Trophoblast cell (in vitro differentiated cells and primary cell): Measurements from ENCODE around the gene MXD3.

Source experiments
- DNase-seq, 2 donors: peaks; one replicate each; pipeline ENCODE4 v3.0.0-alpha.2; 2016
- H2AFZ ChIP-seq: 2 replicates; pipeline ENCODE4 v1.6.1; 2013; ENCODE audit warnings: low read length, moderate library complexity, mild to moderate bottlenecking; ENCODE audit not compliant: insufficient read depth, poor library complexity
- H2AK5ac ChIP-seq: 2 replicates; pipeline ENCODE4 v1.6.1; 2013; ENCODE audit warnings: mild to moderate bottlenecking, low read length
- H2BK120ac ChIP-seq: 2 replicates; pipeline ENCODE4 v1.6.1; 2013; ENCODE audit warnings: low read length, mild to moderate bottlenecking, moderate library complexity; ENCODE audit not compliant: insufficient read depth, poor library complexity
- H2BK12ac ChIP-seq: 2 replicates; pipeline ENCODE4 v1.6.1; 2013; ENCODE audit warnings: mild to moderate bottlenecking, low read length, moderate library complexity
- H2BK5ac ChIP-seq: 2 replicates; pipeline ENCODE4 v1.6.1; 2013; ENCODE audit warnings: low read length, low read depth, moderate library complexity, mild to moderate bottlenecking; ENCODE audit not compliant: poor library complexity
- H3K14ac ChIP-seq: 2 replicates; pipeline ENCODE4 v1.6.1; 2013; ENCODE audit warnings: mild to moderate bottlenecking, low read length
- H3K18ac ChIP-seq: 2 replicates; pipeline ENCODE4 v1.6.1; 2013; ENCODE audit warnings: mild to moderate bottlenecking, low read length
- H3K23ac ChIP-seq: 2 replicates; pipeline ENCODE4 v1.6.1; 2013; ENCODE audit warnings: low read length
- H3K27ac ChIP-seq: 2 replicates; pipeline ENCODE4 v1.5.1; 2013; ENCODE audit warnings: low read depth, mild to moderate bottlenecking, inconsistent platforms, low read length, moderate library complexity
- H3K27me3 ChIP-seq: 2 replicates; pipeline ENCODE4 v1.6.1; 2013; ENCODE audit warnings: inconsistent platforms, mild to moderate bottlenecking, low read length, moderate library complexity; ENCODE audit not compliant: insufficient read depth
- H3K36me3 ChIP-seq, 2 experiments: 1 replicate in 1 of 2; 2 replicates in 1 of 2; pipeline ENCODE4 v1.6.1; 2013; ENCODE audit warnings: low read length in 2 of 2, mild to moderate bottlenecking in 2 of 2, moderate library complexity in 1 of 2; ENCODE audit not compliant: insufficient read depth in 2 of 2, control insufficient read depth in 1 of 2
- H3K4ac ChIP-seq: 2 replicates; pipeline ENCODE4 v1.6.1; 2013; ENCODE audit warnings: low read depth, mild to moderate bottlenecking, low read length, moderate library complexity
- H3K4me1 ChIP-seq, 2 experiments: 1 replicate in 1 of 2; 2 replicates in 1 of 2; pipeline ENCODE4 v1.6.1; 2013; ENCODE audit warnings: low read length in 2 of 2, mild to moderate bottlenecking in 2 of 2, moderate library complexity in 1 of 2; ENCODE audit not compliant: insufficient read depth in 2 of 2, control insufficient read depth in 1 of 2
- H3K4me2 ChIP-seq: 2 replicates; pipeline ENCODE4 v1.6.1; 2013; ENCODE audit warnings: inconsistent platforms, mild to moderate bottlenecking, low read length, moderate library complexity
- H3K4me3 ChIP-seq: 2 replicates; pipeline ENCODE4 v1.5.1; 2013; ENCODE audit warnings: mild to moderate bottlenecking, low read depth, low read length, inconsistent platforms
- H3K79me1 ChIP-seq: one replicate; pipeline ENCODE4 v1.6.1; 2013; ENCODE audit warnings: low read length
- H3K79me2 ChIP-seq: 2 replicates; pipeline ENCODE4 v1.6.1; 2013; ENCODE audit warnings: low read length, mild to moderate bottlenecking; ENCODE audit not compliant: control insufficient read depth, insufficient read depth, poor library complexity
- H3K9ac ChIP-seq: 2 replicates; pipeline ENCODE4 v1.6.1; 2013; ENCODE audit warnings: mild to moderate bottlenecking, low read length
- H3K9me3 ChIP-seq: 2 replicates; pipeline ENCODE4 v1.6.1; 2013; ENCODE audit warnings: low read depth, mild to moderate bottlenecking, control low read depth, inconsistent platforms, low read length; ENCODE audit not compliant: insufficient read depth
- H4K12ac ChIP-seq: 2 replicates; pipeline ENCODE4 v1.6.1; 2013; ENCODE audit warnings: low read depth, mild to moderate bottlenecking, low read length, moderate library complexity
- H4K8ac ChIP-seq: 2 replicates; pipeline ENCODE4 v1.6.1; 2013; ENCODE audit warnings: low read depth, mild to moderate bottlenecking, low read length, moderate library complexity
- H4K91ac ChIP-seq: one replicate; pipeline ENCODE4 v1.6.1; 2013; ENCODE audit warnings: low read depth, mild to moderate bottlenecking, low read length, moderate library complexity
- WGBS: extraction: QIAGEN DNeasy Blood & Tissue Kit; methylation state at CpG from one replicate; pipeline ENCODE4 v1.1.7; 2013; ENCODE audit warnings: missing lambda C conversion rate; ENCODE audit not compliant: insufficient read length, insufficient coverage; ENCODE audit errors: extremely low coverage; 5-methylcytosine and 5-hydroxymethylcytosine counted together

MXD3 gene

DNA sequence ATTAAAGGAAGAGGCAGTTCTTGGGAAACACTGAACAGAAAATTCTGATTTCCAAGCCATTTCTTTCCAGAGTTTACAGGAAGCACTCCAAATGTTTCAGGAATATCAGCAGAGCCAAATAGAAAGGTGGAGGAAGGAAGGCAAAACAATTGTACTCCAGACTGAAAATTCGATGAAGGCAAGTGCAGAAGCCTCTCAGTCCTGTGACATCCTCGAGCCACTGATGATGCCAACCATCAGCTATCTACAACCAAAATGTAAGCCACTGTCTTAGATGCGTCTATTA lies 37.6 kb upstream of the MXD3 start:
- H2BK12ac ChIP-seq, result no peak overlapping the region
- peaks cover 1% of the 10 kb centered on the region for H3K9me3 ChIP-seq
- no peak overlapping the region for H4K12ac ChIP-seq
- H2AFZ ChIP-seq, result no peak overlapping the region
- H3K9ac ChIP-seq, result no peak overlapping the region
- H3K4ac ChIP-seq, result no peak overlapping the region
- H2BK120ac ChIP-seq, result no peak overlapping the region
- H3K4me1 ChIP-seq, result peaks cover 12 to 16% of the 10 kb centered on the region in 2 experiments
- no peak for DNase-seq
- H3K27me3 ChIP-seq, result no peaks in the 10 kb centered on the region
- H3K18ac ChIP-seq, result no peak overlapping the region
- H3K14ac ChIP-seq, result no peak overlapping the region
- no peak overlapping the region for H3K4me3 ChIP-seq
- H3K27ac ChIP-seq, result no peak overlapping the region
- no peak overlapping the region for H2BK5ac ChIP-seq
- WGBS, result no CpG with 5 or more reads among the region's 3 CpGs
- H3K4me2 ChIP-seq, result no peak overlapping the region
- H3K23ac ChIP-seq, result no peak overlapping the region
- no peak overlapping the region for H4K91ac ChIP-seq
- H4K8ac ChIP-seq, result no peak overlapping the region
- peaks cover 10% of the 10 kb centered on the region for H3K79me1 ChIP-seq
- peaks cover 13% of the 10 kb centered on the region for H3K79me2 ChIP-seq
- peaks cover 5 to 12% of the 10 kb centered on the region in 2 experiments for H3K36me3 ChIP-seq
- H2AK5ac ChIP-seq, result no peak overlapping the region

- no peak overlapping the region for H4K12ac ChIP-seq
- peaks cover 13% of the 10 kb centered on the region for H3K79me2 ChIP-seq
- H3K27ac ChIP-seq, result no peak overlapping the region
- DNase-seq, result no peak
- no peak overlapping the region for H3K9ac ChIP-seq
- no CpG with 5 or more reads among the region's 4 CpGs for WGBS
- H3K18ac ChIP-seq, result no peak overlapping the region
- H2AFZ ChIP-seq, result no peak overlapping the region
- no peak overlapping the region for H4K8ac ChIP-seq
- no peak overlapping the region for H3K4me2 ChIP-seq
- H3K27me3 ChIP-seq, result no peaks in the 10 kb centered on the region
- peaks cover 1% of the 10 kb centered on the region for H3K9me3 ChIP-seq
- H3K4me3 ChIP-seq, result no peak overlapping the region
- H2BK12ac ChIP-seq, result no peak overlapping the region
- peaks cover 12 to 16% of the 10 kb centered on the region in 2 experiments for H3K4me1 ChIP-seq
- H4K91ac ChIP-seq, result no peak overlapping the region
- H3K36me3 ChIP-seq, result peaks cover 5 to 16% of the 10 kb centered on the region in 2 experiments
- H3K4ac ChIP-seq, result peak overlapping the region; percentile 57
- no peak overlapping the region for H2BK5ac ChIP-seq
- no peak overlapping the region for H3K23ac ChIP-seq
- no peak overlapping the region for H3K14ac ChIP-seq
- no peak overlapping the region for H2BK120ac ChIP-seq
- H2AK5ac ChIP-seq, result no peak overlapping the region
- H3K79me1 ChIP-seq, result peaks cover 10% of the 10 kb centered on the region
Observed at GRCh38 chr5:177347699-177348098, 36.0 kb upstream of the MXD3 start.

DNA sequence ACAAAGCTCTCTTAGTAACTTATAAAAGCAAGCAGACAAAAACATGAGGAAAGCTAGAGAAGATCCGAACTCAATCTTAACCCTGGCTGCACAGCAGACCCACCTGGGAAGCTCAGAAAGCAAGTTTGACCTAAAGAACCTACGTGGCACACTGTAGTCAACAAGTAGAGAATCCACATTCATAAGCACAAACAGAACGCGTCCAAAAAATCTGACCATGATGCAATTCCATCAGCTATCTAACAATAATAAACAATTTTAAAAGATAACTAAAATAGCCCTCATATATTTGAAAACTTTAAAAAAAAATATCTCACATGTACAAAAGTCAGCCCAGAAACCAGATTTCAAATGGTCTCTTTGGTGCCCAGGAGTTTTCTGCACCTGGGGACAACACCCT lies 35.1 kb upstream of the MXD3 start:
- no peak overlapping the region for H3K14ac ChIP-seq
- no peak overlapping the region for H3K4me3 ChIP-seq
- peaks cover 13% of the 10 kb centered on the region for H3K79me2 ChIP-seq
- H2BK120ac ChIP-seq, result no peak overlapping the region
- H3K4me2 ChIP-seq, result no peak overlapping the region
- peaks cover 9 to 13% of the 10 kb centered on the region in 2 experiments for H3K4me1 ChIP-seq
- no peak overlapping the region for H3K23ac ChIP-seq
- no peak overlapping the region for H2BK5ac ChIP-seq
- no CpG with 5 or more reads among the region's 4 CpGs for WGBS
- peak overlapping the region; percentile 57 for H3K4ac ChIP-seq
- no peak overlapping the region for H2BK12ac ChIP-seq
- peaks cover 1% of the 10 kb centered on the region for H3K9me3 ChIP-seq
- H4K8ac ChIP-seq, result no peak overlapping the region
- H3K9ac ChIP-seq, result no peak overlapping the region
- no peak overlapping the region for H2AFZ ChIP-seq
- peaks cover 9 to 16% of the 10 kb centered on the region in 2 experiments for H3K36me3 ChIP-seq
- no peak overlapping the region for H4K12ac ChIP-seq
- no peaks in the 10 kb centered on the region for H3K27me3 ChIP-seq
- DNase-seq, result peak in 1 of 2 donors; percentile 47
- no peak overlapping the region for H3K27ac ChIP-seq
- H2AK5ac ChIP-seq, result no peak overlapping the region
- no peak overlapping the region for H4K91ac ChIP-seq
- peaks cover 8% of the 10 kb centered on the region for H3K79me1 ChIP-seq
- no peak overlapping the region for H3K18ac ChIP-seq

DNA sequence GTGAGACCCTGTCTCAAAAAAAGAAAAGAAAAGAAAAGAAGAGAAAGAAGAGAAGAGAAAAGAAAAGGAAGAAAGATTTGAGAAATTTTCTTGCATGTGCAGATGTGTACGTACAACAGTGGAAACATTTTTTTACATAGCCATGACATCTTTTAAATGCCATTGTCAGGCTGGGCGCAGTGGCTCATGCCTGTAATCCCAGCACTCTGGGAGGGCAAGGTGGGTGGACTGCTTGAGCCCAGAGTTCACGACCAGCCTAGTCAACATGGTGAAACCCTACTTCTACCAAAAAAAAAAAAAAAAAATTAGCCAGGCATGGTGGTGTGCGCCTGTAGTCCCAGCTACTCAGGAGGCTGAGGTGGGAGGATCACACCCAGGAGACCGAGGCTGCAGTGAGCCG lies 33.2 kb upstream of the MXD3 start:
- no peak overlapping the region for H3K4me2 ChIP-seq

More for the DNA sequence above, 33.2 kb upstream of the MXD3 start:
- no peak overlapping the region for H3K23ac ChIP-seq
- H2BK120ac ChIP-seq, result no peak overlapping the region
- H3K9me3 ChIP-seq, result peaks cover 1% of the 10 kb centered on the region
- H4K12ac ChIP-seq, result no peak overlapping the region
- H2BK5ac ChIP-seq, result no peak overlapping the region
- H3K18ac ChIP-seq, result no peak overlapping the region
- no CpG with 5 or more reads among the region's 6 CpGs for WGBS
- DNase-seq, result peak; percentile 78 to 81
- H3K79me1 ChIP-seq, result no peaks in the 10 kb centered on the region
- no peak overlapping the region for H3K14ac ChIP-seq
- H3K27ac ChIP-seq, result no peak overlapping the region
- peaks cover 11 to 17% of the 10 kb centered on the region in 2 experiments for H3K36me3 ChIP-seq
- peaks cover 0 to 2% of the 10 kb centered on the region in 2 experiments for H3K4me1 ChIP-seq
- no peak overlapping the region for H4K8ac ChIP-seq
- H3K9ac ChIP-seq, result no peak overlapping the region
- H3K4me3 ChIP-seq, result no peak overlapping the region
- H2AK5ac ChIP-seq, result no peak overlapping the region
- H4K91ac ChIP-seq, result no peak overlapping the region
- no peak overlapping the region for H3K4ac ChIP-seq
- H2AFZ ChIP-seq, result no peak overlapping the region
- H3K27me3 ChIP-seq, result no peaks in the 10 kb centered on the region
- H2BK12ac ChIP-seq, result no peak overlapping the region
- peaks cover 3% of the 10 kb centered on the region for H3K79me2 ChIP-seq
